GM18507 (cell line): ENCODE measurements around the gene SECISBP2.
A peak's percentile ranks its signal among the peaks of the same experiment; 100 is the strongest.
"Not testable (repeated sequence)": the region's sequence is repeated elsewhere in the genome, so short reads cannot be mapped to it uniquely, and the experiment has no call there.

Experiments used
- DNase-seq: peaks from one replicate; pipeline ENCODE4 v3.0.0; 2011; ENCODE audit warnings: low read depth; ENCODE audit not compliant: insufficient read length; ENCODE audit errors: extremely low spot score
- FAIRE-seq: peaks from 2 replicates; lab custom pipeline; 2011; peaks lifted over from hg19 to GRCh38; lab: Jason Lieb, UNC

The SECISBP2 gene

DNA sequence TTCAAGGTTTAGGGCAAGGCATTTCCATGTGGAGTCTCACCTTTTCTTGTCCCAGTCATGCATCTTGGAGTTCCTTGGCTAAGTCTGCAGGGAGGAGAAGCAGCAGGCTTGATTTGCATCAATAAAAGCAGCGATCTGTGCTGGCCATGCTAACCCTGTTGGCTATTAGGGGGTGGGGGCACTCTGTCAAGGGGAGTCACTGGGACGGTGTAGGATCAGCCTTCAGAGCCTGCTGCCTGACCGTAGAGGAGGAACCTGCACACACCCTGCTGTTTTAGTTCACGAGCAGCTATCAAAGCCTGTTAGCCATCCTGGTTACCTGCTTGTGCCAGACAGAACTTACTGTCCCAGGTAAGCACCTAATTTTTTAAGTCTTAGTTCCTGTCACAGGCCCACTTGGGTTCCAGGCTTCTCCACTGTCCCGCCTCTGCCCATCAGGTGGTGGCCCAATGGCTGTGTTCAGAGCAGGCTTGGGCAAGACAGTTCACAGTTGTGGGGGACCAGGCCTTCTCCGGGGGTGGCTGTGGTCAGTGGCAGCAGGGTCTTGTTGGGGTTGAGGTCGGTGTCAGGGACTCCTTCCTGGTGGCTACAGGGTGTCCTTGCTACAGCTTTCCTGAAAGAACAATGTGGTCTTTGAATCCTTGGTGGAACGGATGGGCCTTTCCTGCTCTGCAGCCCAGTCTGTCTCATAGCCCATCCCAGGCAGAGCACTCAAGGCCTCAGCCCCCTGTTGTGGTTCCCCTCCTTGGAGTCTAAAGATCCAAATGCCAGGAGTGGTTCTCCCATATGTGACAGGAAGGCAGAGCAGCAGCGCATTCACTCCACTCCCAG lies 43.7 kb downstream of the SECISBP2 start:
- DNase-seq (no peak), FAIRE-seq (no peak)

DNA sequence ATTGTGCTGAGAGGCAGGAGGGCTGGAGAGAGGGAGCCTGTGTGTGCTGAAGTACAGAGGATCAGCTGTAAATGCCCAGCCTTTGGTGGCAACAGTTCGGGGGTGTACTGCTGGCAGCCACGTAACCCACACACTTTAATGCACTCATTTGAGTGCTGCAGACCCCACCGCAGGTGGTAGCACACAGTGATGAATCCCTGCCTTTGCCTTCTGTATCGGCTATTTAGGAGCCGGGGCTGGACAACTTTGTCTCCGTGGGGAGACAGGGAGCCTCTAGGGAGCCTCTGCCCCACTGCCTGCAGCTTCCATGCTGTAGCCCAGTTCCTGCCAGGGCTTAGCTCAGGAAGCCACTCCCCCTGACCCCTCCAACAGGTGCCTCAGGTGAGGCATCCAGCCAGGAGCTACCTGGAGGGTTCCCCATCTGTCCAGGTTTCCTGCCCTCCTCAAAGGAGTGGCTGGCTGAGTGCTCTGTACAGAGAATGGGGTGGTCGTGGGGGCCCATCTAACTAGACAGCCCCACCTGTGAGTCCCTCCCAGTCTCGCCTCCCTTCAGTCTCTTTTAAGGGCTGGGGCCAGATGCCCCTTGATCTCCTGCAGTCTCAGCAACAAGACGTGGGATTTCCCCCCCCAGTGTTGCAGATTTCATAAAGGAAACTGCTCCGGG lies 44.5 kb downstream of the SECISBP2 start:
- DNase-seq (no peak), FAIRE-seq (no peak)

DNA sequence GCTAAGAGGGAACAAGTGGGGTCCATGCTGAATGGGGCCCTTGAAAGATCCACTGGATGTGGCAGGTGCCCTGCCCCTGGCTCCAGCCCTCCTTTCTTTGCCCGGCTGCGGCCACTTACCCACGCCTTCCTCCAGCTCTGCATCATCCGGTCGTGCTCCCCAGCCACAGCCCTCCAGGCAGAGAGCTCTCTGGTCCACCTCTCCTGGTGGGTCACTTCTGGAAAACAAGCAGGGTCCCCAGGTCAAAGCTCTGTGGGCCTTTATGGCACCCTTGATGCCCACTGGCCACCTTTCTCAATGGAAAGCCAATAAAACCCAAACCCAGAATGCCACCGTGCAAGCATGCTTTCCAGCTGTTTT lies 45.0 kb downstream of the SECISBP2 start:
- FAIRE-seq (no peak), DNase-seq (no peak)

DNA sequence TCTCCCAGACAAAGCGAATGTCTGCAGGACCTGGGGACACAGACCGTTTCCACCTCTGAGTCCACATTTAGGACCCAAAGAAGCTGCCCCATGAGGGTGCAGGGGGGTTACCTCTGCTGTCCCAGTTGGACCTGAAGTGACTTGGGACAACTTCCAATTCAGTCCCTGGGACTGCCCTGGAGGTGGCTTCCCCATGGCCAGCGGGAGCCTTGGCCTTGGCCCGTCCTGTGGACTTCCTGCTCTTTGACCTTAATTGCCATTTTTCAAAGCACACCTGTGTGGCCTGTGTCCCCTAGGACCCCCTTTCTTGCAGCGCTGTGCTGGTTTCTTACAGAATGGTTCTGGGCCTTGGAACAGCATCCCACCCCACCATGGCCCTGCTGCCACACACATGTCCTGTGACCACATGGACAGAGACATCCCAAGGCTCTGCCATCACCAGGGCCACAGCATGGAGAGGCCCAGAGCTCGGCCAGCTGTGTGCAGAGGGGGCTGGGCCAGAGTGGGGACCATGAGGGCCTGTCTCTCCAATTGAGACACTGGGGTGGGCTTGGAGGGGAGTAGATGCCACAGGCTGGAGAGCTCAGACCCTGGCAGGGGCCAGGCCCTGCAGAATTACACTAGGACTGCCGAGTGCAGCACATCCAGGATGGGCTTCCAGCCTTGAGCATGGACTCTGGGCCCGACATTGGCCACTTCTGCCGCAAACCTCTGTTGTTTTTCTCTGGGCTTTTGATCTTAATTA lies 45.8 kb downstream of the SECISBP2 start:
- FAIRE-seq (no peak), DNase-seq (no peak)

DNA sequence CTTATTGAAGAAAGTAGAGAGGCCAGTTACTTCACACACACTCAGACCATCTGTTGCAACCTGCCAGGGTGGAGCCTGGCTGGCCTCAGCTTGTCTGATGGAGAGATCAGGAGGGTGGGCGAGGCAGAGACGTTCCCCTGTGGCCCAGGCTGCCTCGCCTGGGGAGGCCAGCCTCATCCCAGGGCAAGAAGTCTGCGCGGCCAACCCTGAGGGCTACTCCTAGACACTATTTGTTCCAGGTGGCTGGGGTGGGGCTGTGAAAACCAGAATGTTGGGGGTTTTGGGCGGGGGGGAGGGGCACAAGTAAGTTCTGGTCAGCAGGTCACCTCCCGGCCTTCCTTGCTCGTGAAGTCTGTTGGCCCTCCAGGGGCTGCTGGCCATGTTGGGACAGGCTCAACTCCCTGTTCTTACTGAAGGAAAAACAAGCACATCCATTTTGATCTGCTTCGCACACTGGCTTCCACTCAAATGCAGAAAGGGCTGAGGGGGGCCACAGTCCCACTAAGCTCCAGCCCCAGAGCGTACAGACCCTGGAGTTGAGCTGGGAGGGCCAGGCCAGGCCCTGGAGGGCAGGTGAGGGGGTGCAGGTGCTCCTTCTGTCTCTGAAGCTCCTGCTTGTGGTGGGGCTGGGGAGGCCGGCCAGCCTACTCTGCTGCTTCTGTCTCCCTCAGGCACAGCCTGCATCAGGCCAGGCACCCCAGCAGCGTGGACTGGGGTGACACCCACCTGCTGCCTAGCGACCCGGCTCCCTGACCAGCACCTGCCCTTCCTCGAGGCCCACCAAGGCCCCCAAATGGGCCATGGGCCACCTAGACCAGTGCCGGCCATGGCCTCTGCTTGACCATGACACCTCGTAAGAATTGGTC lies 46.6 kb downstream of the SECISBP2 start:
- FAIRE-seq, result no peak
- DNase-seq, result no peak

DNA sequence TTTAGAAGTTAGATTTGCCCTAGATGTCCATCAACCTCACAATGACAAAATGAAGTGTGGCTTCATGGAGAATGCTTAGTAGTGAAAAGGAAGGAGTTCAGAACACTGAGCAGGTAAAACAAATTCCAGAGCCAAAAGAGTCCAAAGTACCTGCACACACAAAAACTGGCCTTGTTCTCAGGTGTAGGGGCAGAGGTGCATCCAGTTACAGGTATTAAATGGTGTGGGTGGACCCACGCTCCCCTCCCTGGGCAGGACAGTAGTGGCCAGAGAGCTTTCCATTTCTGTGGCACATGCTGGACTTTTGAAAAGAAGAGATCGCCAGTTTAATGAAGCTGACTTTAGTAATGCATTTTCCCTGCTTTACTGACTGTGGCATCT lies 47.2 kb downstream of the SECISBP2 start:
- DNase-seq, result no peak
- no peak for FAIRE-seq

DNA sequence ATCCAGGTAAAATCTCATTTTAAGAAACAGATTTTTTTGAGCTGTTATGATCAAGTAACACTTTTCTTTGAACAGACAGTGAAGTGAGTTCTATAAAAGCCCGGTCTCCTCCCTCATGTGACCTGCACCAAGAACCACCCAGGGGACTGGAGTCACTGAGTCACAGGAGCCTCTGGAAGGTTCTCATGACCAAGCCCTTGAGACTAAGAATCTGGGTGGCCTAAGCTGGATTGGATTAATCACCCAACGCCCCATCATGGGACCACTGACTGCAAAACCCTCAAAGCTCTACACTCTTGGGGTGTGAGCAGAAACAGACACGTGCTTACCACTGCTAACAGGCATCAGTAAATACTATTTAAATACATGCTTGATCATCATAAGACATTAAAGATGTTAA lies 48.4 kb downstream of the SECISBP2 start:
- FAIRE-seq (no peak), DNase-seq (no peak)

DNA sequence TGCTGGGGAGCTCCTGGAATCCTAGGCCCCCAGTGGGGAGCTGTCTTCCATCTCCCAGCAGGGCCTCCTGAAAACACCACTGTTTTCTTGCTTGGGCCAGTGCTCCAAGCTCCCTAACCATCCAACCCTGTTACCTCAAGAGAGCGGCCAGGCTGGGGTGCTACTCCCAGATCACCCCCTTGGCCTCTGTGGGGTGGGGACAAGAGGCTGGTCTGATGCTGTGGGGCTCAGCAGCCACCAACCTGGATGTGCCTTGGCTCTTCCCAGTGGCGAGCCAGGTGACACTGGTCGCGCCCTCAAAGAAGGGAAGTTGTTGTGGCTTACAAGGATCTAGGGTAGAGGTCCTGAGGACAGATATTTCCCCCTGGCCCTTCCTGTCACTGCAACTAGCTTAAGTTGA lies 49.0 kb downstream of the SECISBP2 start:
- DNase-seq, result no peak
- no peak for FAIRE-seq

DNA sequence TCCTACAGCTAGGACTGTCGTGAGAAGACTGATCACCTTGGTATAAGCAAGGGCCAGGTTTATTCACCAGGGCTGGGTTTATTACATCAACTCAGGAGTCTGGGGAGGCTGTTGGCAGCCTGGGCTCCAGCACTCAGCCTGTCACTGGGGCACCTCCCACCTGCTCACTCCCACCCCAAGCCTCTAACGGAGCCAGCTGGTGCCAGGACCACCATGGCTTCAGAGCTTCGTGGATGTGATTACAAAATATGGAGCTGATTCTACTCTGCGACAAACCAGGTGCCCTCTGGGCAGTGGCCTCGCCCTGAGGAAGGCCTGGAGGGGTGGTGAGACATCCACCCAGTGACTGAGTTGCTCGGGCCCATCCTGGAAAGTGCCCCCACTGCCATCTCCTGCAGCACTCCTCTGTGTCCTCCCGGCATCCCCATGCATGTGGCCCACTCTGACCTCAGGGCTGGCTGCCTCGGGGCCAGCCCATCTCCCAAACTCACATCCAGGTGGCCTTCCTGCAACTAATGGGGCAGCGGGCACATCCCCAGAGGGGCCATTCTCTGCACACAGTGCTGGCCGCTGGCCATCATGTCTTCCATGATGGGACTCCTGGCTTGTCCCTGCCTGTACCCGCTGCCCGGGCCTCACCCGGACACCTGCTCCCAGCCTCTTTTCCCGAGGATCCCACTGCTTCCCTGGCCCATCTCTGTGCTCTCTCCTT lies 49.6 kb downstream of the SECISBP2 start:
- FAIRE-seq (no peak), DNase-seq (no peak)

DNA sequence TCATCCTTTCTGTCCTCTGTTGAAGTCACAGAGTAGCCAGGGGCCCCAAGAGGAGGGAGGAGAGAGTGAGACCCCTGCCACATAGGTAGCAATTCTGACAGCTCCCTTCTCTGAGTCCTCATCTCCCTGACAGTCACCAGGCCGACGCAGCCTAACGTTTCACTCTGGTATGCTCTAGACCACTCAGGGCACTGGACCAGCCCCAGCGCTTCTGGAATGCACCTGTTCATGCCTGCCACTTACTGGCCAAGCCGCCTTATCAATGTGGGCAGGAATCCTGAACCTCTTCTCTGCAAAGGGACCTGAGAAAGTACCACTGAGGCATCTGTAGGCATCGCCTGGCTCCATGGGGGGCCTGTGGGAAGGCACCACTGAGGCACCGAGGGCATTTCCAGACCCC lies 50.2 kb downstream of the SECISBP2 start:
- FAIRE-seq (no peak), DNase-seq (no peak)

DNA sequence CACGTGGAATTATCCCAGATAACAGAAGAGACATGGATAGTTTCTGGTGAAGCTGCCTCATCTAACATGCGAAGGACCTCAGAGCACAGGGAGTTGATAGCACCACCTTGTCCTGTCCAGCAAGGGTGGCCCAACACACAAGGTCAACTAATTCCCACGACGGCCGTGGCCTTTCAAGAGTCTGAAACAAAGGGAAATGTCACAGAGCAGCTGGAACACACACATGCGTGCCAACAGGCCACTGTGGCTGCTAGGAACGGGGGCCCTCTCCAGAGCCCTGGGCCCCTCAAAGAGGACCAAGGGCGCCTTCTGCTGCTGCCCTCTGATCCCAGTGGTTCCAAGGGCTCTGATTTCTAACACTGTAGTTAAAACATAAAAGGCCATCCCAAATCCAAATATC lies 50.7 kb downstream of the SECISBP2 start:
- DNase-seq (no peak), FAIRE-seq (no peak)

DNA sequence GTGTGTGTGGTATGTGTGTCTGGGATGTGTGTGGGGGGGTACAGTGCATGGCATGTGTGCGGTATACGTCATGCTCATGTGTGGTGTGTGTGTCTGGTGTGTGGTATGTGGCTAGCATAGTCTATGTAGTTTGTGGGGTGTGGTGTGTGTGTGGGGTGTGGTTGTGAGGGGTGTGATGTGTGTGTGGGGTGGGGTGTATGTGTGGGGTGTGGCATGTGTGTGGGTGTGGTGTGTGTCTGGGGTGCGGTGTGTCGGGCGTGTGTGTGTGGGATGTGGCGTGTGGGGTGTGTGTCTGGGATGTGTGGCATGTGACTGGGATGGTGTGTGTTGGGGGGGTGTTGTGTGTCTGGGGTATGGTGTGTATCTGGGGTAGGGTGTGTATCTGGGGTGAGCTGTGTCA lies 52.3 kb downstream of the SECISBP2 start:
- FAIRE-seq (no peak), DNase-seq (no peak)

DNA sequence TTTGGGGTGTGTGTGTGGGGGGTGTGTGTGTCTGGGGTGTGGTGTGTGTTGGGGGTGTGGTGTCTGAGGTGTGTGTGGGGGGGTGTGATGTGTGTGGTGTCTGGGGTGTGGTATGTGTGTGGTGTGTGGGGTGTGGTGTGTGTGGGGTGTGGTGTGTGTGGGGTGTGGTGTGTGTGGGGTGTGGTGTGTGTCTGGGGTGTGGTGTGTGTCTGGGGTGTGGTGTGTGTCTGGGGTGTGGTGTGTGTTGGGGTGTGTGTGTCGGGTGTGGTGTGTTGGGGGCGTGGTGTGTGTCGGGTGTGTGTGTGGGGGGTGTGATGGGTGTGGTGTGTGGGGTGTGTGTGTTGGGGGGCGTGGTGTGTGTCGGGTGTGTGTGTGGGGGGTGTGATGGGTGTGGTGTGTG lies 53.5 kb downstream of the SECISBP2 start:
- peak; percentile 70 for FAIRE-seq
- not testable (repeated sequence) for DNase-seq

DNA sequence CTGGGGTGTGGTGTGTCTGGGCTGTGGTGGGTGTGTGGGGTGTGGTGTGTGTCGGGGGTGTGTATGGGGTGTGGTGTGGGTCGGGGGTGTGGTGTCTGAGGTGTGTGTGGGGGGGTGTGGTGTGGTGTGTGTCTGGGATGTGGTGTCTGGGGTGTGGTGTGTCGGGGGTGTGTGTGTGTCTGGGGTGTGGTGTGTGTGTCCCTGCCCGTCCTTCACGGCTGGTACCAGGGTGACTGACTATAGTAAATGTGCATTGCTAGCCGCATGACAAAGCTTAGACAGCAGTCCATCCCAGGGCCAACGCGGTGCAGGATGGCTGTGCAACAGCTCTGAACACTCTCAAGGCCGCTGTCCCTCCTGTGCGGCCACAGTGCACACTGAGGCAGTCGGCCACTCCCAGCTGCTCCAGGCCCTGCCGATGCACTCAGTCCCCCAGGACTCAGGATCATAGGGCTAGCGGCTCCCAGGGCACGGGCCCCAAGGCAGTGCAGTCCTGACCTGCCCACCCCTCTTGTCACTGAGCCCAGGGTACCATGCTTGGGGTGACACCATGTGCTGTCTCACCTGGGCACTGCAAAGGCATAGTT lies 54.0 kb downstream of the SECISBP2 start:
- no peak for DNase-seq
- FAIRE-seq, result no peak

DNA sequence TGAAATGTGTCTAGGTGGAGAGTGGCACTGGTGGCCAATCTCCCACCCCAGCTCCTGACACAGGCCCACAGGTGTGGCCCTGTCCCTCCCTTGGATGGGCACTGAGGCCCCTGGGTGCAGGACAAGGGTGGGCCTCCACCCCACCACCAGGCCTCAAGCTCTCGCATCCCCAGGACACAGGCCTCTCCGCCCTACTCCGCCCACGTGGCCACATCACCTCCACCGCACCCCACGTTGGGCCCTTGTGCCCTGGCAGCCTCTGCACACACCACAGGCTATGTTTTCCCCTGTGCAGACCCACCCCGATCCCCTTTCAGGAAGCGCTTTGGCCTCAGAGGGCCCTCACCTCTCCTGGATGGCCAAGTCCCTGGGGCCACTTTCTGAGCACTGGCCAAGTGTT lies 54.7 kb downstream of the SECISBP2 start:
- DNase-seq (no peak), FAIRE-seq (no peak)

DNA sequence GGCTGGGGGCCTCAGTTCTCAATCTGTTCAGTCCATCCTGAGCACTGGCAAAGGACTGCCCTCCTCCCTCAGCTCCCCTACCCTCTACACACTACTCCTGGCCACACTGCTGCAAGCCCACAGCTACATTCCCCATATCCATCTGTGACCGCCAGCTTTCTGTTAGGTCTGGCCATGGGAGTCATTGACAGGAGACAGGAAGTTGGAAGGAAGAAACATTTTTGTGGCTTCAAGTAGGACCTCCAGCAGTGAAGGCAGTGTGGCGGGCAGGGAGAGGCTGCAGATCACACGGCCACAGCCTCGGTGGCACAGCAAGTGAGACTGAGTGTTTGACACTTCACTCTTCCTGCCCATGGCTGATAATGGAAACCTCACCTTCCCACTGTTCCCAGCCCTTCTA lies 55.9 kb downstream of the SECISBP2 start:
- FAIRE-seq (no peak), DNase-seq (no peak)

DNA sequence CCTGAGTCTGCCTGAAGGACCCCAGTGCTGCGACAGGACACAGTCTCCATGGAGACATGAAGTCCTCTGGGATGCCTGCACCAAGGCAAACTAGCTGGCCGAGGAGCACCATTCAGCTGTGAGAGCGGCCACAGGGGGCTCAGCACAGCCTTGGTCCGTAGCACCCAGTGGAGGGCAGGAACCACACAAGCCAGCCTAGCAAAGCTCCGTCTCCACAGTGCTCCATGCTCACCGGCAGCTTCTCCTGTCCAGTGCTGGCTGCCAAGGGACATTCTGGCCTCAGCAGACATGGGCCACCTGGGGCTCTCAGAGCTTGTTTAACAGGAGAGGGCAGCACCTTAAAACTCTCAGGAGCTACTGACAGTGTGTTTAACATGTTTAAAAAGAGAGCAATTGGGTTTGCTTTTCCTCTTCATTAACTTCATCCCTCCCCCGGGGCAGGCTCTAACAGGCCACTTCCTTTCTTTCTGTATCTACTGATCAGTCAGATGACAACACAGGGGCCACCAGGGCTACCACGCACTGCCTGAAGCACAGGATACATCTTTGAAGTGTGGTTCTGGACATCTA lies 57.0 kb downstream of the SECISBP2 start:
- FAIRE-seq (peak; percentile 90), DNase-seq (peak; percentile 40)

DNA sequence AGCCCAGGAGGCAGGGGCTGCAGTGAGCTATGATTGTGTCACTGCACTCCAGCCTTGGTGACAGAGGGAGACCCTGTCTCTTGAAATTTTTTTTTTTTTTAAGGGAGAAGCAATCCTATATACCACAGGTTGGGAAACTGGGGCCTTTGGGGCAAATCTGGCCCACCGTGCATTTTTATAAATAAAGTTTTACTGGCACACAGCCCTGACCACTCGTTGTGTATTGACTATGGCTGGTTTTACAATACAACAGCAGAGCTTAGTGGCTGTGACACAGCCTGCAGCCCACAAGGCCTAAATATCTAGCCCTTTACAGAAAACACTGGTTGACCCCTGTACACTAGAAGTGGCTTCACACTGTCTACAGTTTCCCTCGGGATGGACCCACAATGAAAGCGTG lies 58.0 kb downstream of the SECISBP2 start:
- DNase-seq, result no peak
- FAIRE-seq, result no peak
